ENCODE results near the gene CHPT1. TPM values are rescaled to one million over a fixed set of nuclear protein-coding genes. Genes with fewer than 3 reads are reported as not detected.

CHPT1 gene
- total and polyA plus RNA-seq, 9 of the 15 experiments (the other 6 are each of a cell fraction or from before 2014, with no cell fraction given), result 15.3 to 210 (median 91.9) TPM

DNA sequence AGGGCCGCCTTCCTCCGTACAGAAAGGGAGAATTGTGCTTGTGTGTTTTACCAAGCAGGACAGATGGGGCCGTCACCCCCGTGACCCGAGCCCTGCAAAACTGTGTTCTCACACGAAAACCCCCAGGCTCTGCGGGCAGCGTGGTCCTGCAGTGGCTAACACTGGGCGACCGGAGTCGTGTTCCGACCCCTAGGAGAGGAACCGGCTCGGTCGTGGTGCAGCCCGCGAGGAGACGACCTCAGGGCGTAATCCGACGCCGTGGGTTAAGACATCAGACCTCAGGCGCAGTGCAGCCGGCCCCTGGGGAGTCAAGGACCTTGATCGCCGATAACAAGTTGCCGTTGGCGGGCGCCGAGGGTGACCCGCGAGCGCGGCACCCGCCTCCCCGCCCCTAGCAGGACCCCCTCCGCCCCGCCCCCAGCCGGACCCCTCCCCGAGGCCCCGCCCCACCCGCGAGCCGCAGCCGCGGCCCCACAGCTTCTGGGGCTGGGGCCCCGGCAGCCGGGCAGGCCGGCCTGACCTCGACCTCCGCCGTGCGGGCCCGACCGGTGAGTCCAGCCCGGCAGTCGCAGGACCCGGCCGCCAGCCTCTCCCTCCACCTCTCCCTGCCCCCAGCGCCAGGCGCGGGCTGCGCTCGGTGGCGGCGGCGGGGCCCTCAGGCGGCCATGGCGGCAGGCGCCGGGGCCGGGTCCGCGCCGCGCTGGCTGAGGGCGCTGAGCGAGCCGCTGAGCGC lies at the start of gene CHPT1 (continued):
- TF ChIP-seq SNIP1 (IDR thresholded peaks at IDR 0.05; ENCODE audit: low read depth) (no peak), ZNF75A (CRISPR knock-in tag; IDR thresholded peaks at IDR 0.05) (no peak), RBM15 (IDR thresholded peaks at IDR 0.05; ENCODE audit: insufficient read depth, low read length) (no peak), L3MBTL2 (IDR thresholded peaks at IDR 0.05) (no peak), HLTF (IDR thresholded peaks at IDR 0.05) (no peak), HDGF (IDR thresholded peaks at IDR 0.05) (no peak), TAL1 (IDR thresholded peaks at IDR 0.05) (no peak), ZNF175 (CRISPR knock-in tag; IDR thresholded peaks at IDR 0.05; ENCODE audit: low read depth) (no peak), ZBTB11 (CRISPR knock-in tag; IDR thresholded peaks at IDR 0.05) (0 out of 6 replicates have a peak, but pooled peaks of 1 of the 3 experiments have one; percentile 14), EWSR1 (IDR thresholded peaks at IDR 0.05; ENCODE audit: borderline replicate concordance, low read depth, partially characterized antibody) (no peak), HDAC3 (IDR thresholded peaks at IDR 0.05; ENCODE audit: borderline replicate concordance, partially characterized antibody) (no peak), ZNF707 (CRISPR knock-in tag; conservative IDR thresholded peaks at IDR 0.05) (no peak), MCM2 (IDR thresholded peaks at IDR 0.05; ENCODE audit: low read depth) (no peak), ZNF444 (CRISPR knock-in tag; IDR thresholded peaks at IDR 0.05) (no peak), RCOR1 (IDR thresholded peaks at IDR 0.05; ENCODE audit: borderline replicate concordance in 1 of 2, low read depth in 2 of 2, low read length in 2 of 2) (peak in 1 of 2 experiments; percentile 73; a peak in 2 of 4 replicates), BDP1 (IDR thresholded peaks at IDR 0.05; ENCODE audit: insufficient read depth, insufficient read length) (no peak), TCF7L2 (IDR thresholded peaks at IDR 0.05; ENCODE audit: low read depth, low read length) (no peak)
- TF ChIP-seq, protein P1, sequence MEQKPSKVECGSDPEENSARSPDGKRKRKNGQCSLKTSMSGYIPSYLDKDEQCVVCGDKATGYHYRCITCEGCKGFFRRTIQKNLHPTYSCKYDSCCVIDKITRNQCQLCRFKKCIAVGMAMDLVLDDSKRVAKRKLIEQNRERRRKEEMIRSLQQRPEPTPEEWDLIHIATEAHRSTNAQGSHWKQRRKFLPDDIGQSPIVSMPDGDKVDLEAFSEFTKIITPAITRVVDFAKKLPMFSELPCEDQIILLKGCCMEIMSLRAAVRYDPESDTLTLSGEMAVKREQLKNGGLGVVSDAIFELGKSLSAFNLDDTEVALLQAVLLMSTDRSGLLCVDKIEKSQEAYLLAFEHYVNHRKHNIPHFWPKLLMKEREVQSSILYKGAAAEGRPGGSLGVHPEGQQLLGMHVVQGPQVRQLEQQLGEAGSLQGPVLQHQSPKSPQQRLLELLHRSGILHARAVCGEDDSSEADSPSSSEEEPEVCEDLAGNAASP (IDR thresholded peaks at IDR 0.05), result no peak
- TF ChIP-seq, protein P2, sequence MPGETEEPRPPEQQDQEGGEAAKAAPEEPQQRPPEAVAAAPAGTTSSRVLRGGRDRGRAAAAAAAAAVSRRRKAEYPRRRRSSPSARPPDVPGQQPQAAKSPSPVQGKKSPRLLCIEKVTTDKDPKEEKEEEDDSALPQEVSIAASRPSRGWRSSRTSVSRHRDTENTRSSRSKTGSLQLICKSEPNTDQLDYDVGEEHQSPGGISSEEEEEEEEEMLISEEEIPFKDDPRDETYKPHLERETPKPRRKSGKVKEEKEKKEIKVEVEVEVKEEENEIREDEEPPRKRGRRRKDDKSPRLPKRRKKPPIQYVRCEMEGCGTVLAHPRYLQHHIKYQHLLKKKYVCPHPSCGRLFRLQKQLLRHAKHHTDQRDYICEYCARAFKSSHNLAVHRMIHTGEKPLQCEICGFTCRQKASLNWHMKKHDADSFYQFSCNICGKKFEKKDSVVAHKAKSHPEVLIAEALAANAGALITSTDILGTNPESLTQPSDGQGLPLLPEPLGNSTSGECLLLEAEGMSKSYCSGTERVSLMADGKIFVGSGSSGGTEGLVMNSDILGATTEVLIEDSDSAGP (CRISPR knock-in tag; IDR thresholded peaks at IDR 0.05), result no peak
- TF ChIP-seq, protein P3, sequence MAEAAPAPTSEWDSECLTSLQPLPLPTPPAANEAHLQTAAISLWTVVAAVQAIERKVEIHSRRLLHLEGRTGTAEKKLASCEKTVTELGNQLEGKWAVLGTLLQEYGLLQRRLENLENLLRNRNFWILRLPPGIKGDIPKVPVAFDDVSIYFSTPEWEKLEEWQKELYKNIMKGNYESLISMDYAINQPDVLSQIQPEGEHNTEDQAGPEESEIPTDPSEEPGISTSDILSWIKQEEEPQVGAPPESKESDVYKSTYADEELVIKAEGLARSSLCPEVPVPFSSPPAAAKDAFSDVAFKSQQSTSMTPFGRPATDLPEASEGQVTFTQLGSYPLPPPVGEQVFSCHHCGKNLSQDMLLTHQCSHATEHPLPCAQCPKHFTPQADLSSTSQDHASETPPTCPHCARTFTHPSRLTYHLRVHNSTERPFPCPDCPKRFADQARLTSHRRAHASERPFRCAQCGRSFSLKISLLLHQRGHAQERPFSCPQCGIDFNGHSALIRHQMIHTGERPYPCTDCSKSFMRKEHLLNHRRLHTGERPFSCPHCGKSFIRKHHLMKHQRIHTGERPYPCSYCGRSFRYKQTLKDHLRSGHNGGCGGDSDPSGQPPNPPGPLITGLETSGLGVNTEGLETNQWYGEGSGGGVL (CRISPR knock-in tag; IDR thresholded peaks at IDR 0.05), result no peak

Data from K562 (cell line).